ENCODE results near the gene S100A1.

The S100A1 gene

GRCh38 chr1:153646672-153647345 lies 18.6 kb downstream of the S100A1 start:
- Histone ChIP-seq H3K4me1 (ENCODE audit: control insufficient read depth in 1 of 2, insufficient read depth in 2 of 2, low read length in 2 of 2) (peaks cover 0 to 4% of the 10 kb centered on the region in 2 donors), H3K27me3 (ENCODE audit: low read depth, low read length) (no peaks in the 10 kb centered on the region), H3K27ac (ENCODE audit: low read length) (no peak overlapping the region), H3K36me3 (ENCODE audit: control insufficient read depth in 1 of 2, insufficient read depth in 2 of 2, low read length in 2 of 2) (peaks cover 44 to 52% of the 10 kb centered on the region in 2 donors), H3K9me3 (ENCODE audit: control insufficient read depth in 1 of 2, low read length in 2 of 2) (no peaks in the 10 kb centered on the region), H3K4me3 (ENCODE audit: low read depth in 1 of 2, low read length in 2 of 2) (no peak overlapping the region)

GRCh38 chr1:153647346-153647714 lies 19.1 kb downstream of the S100A1 start:
- Histone ChIP-seq H3K27ac (ENCODE audit: low read length) (no peak overlapping the region), H3K4me1 (ENCODE audit: control insufficient read depth in 1 of 2, insufficient read depth in 2 of 2, low read length in 2 of 2) (peaks cover 0 to 4% of the 10 kb centered on the region in 2 donors), H3K36me3 (ENCODE audit: control insufficient read depth in 1 of 2, insufficient read depth in 2 of 2, low read length in 2 of 2) (peaks cover 39 to 47% of the 10 kb centered on the region in 2 donors), H3K9me3 (ENCODE audit: control insufficient read depth in 1 of 2, low read length in 2 of 2) (no peaks in the 10 kb centered on the region), H3K27me3 (ENCODE audit: low read depth, low read length) (no peaks in the 10 kb centered on the region), H3K4me3 (ENCODE audit: low read depth in 1 of 2, low read length in 2 of 2) (no peak overlapping the region)

- H3K27ac ChIP-seq (ENCODE audit: low read length) = no peak overlapping the region
- H3K36me3 ChIP-seq (ENCODE audit: control insufficient read depth in 1 of 2, insufficient read depth in 2 of 2, low read length in 2 of 2) = peaks cover 31 to 39% of the 10 kb centered on the region in 2 donors
- H3K4me1 ChIP-seq (ENCODE audit: control insufficient read depth in 1 of 2, insufficient read depth in 2 of 2, low read length in 2 of 2) = peaks cover 0 to 4% of the 10 kb centered on the region in 2 donors
- H3K9me3 ChIP-seq (ENCODE audit: control insufficient read depth in 1 of 2, low read length in 2 of 2) = no peaks in the 10 kb centered on the region
- H3K4me3 ChIP-seq (ENCODE audit: low read depth in 1 of 2, low read length in 2 of 2) = no peak overlapping the region
- H3K27me3 ChIP-seq (ENCODE audit: low read depth, low read length) = no peaks in the 10 kb centered on the region
Observed at GRCh38 chr1:153648000-153648643, 19.9 kb downstream of the S100A1 start.

- Histone ChIP-seq H3K9me3 (ENCODE audit: control insufficient read depth in 1 of 2, low read length in 2 of 2) (no peaks in the 10 kb centered on the region), H3K4me1 (ENCODE audit: control insufficient read depth in 1 of 2, insufficient read depth in 2 of 2, low read length in 2 of 2) (no peaks in the 10 kb centered on the region), H3K36me3 (ENCODE audit: control insufficient read depth in 1 of 2, insufficient read depth in 2 of 2, low read length in 2 of 2) (peaks cover 19 to 27% of the 10 kb centered on the region in 2 donors), H3K27ac (ENCODE audit: low read length) (no peak overlapping the region), H3K27me3 (ENCODE audit: low read depth, low read length) (no peaks in the 10 kb centered on the region), H3K4me3 (ENCODE audit: low read depth in 1 of 2, low read length in 2 of 2) (no peak overlapping the region)
Observed at GRCh38 chr1:153649137-153649862, 21.1 kb downstream of the S100A1 start.

GRCh38 chr1:153649863-153650235 lies 21.6 kb downstream of the S100A1 start:
- Histone ChIP-seq H3K9me3 (ENCODE audit: control insufficient read depth in 1 of 2, low read length in 2 of 2) (no peaks in the 10 kb centered on the region), H3K36me3 (ENCODE audit: control insufficient read depth in 1 of 2, insufficient read depth in 2 of 2, low read length in 2 of 2) (peaks cover 15 to 21% of the 10 kb centered on the region in 2 donors), H3K4me1 (ENCODE audit: control insufficient read depth in 1 of 2, insufficient read depth in 2 of 2, low read length in 2 of 2) (no peaks in the 10 kb centered on the region), H3K27ac (ENCODE audit: low read length) (no peak overlapping the region), H3K27me3 (ENCODE audit: low read depth, low read length) (no peaks in the 10 kb centered on the region), H3K4me3 (ENCODE audit: low read depth in 1 of 2, low read length in 2 of 2) (no peak overlapping the region)

GRCh38 chr1:153651771-153652170 lies 23.5 kb downstream of the S100A1 start:
- H3K4me3 ChIP-seq (ENCODE audit: low read depth in 1 of 2, low read length in 2 of 2) = no peak overlapping the region
- H3K27me3 ChIP-seq (ENCODE audit: low read depth, low read length) = no peaks in the 10 kb centered on the region
- H3K9me3 ChIP-seq (ENCODE audit: control insufficient read depth in 1 of 2, low read length in 2 of 2) = no peaks in the 10 kb centered on the region
- no peak overlapping the region for H3K27ac ChIP-seq (ENCODE audit: low read length)
- no peaks in the 10 kb centered on the region for H3K4me1 ChIP-seq (ENCODE audit: control insufficient read depth in 1 of 2, insufficient read depth in 2 of 2, low read length in 2 of 2)
- H3K36me3 ChIP-seq (ENCODE audit: control insufficient read depth in 1 of 2, insufficient read depth in 2 of 2, low read length in 2 of 2) = peaks cover 4 to 6% of the 10 kb centered on the region in 2 donors

- Histone ChIP-seq H3K36me3 (ENCODE audit: control insufficient read depth in 1 of 2, insufficient read depth in 2 of 2, low read length in 2 of 2) (no peaks in the 10 kb centered on the region), H3K4me3 (ENCODE audit: low read depth in 1 of 2, low read length in 2 of 2) (no peak overlapping the region), H3K27ac (ENCODE audit: low read length) (no peak overlapping the region), H3K4me1 (ENCODE audit: control insufficient read depth in 1 of 2, insufficient read depth in 2 of 2, low read length in 2 of 2) (no peaks in the 10 kb centered on the region), H3K27me3 (ENCODE audit: low read depth, low read length) (no peaks in the 10 kb centered on the region), H3K9me3 (ENCODE audit: control insufficient read depth in 1 of 2, low read length in 2 of 2) (no peaks in the 10 kb centered on the region)
Observed at GRCh38 chr1:153652805-153653500, 24.7 kb downstream of the S100A1 start.

GRCh38 chr1:153655333-153655732 lies 27.1 kb downstream of the S100A1 start:
- no peak overlapping the region for H3K27ac ChIP-seq (ENCODE audit: low read length)

GRCh38 chr1:153658400-153659174 lies 30.4 kb downstream of the S100A1 start, which contains the start of gene SNAPIN:
SNAPIN (plus strand) TSS chr1:153658703; CDS start chr1:153658744, 41 bp downstream.
- Histone ChIP-seq H3K4me3 (ENCODE audit: low read depth in 1 of 2, low read length in 2 of 2) (peak within 1 kb of the TSS; percentile 88 to 96), H3K4me1 (ENCODE audit: control insufficient read depth in 1 of 2, insufficient read depth in 2 of 2, low read length in 2 of 2) (peaks cover 7 to 11% of the 10 kb centered on the region in 2 donors), H3K36me3 (ENCODE audit: control insufficient read depth in 1 of 2, insufficient read depth in 2 of 2, low read length in 2 of 2) (peaks cover 24 to 29% of the 10 kb centered on the region in 2 donors), H3K27me3 (ENCODE audit: low read depth, low read length) (no peaks in the 10 kb centered on the region), H3K27ac (ENCODE audit: low read length) (peak within 1 kb of the TSS; percentile 86), H3K9me3 (ENCODE audit: control insufficient read depth in 1 of 2, low read length in 2 of 2) (no peaks in the 10 kb centered on the region)

More at GRCh38 chr1:153655333-153655732, 27.1 kb downstream of the S100A1 start:
- peaks cover 7 to 11% of the 10 kb centered on the region in 2 donors for H3K4me1 ChIP-seq (ENCODE audit: control insufficient read depth in 1 of 2, insufficient read depth in 2 of 2, low read length in 2 of 2)
- H3K9me3 ChIP-seq (ENCODE audit: control insufficient read depth in 1 of 2, low read length in 2 of 2) = no peaks in the 10 kb centered on the region
- H3K4me3 ChIP-seq (ENCODE audit: low read depth in 1 of 2, low read length in 2 of 2) = no peak overlapping the region
- no peaks in the 10 kb centered on the region for H3K36me3 ChIP-seq (ENCODE audit: control insufficient read depth in 1 of 2, insufficient read depth in 2 of 2, low read length in 2 of 2)
- no peaks in the 10 kb centered on the region for H3K27me3 ChIP-seq (ENCODE audit: low read depth, low read length)

- Histone ChIP-seq H3K27me3 (ENCODE audit: low read depth, low read length) (no peaks in the 10 kb centered on the region), H3K9me3 (ENCODE audit: control insufficient read depth in 1 of 2, low read length in 2 of 2) (no peaks in the 10 kb centered on the region), H3K36me3 (ENCODE audit: control insufficient read depth in 1 of 2, insufficient read depth in 2 of 2, low read length in 2 of 2) (peaks cover 29 to 34% of the 10 kb centered on the region in 2 donors), H3K27ac (ENCODE audit: low read length) (peak overlapping the region; percentile 86), H3K4me3 (ENCODE audit: low read depth in 1 of 2, low read length in 2 of 2) (peak overlapping the region; percentile 88 to 96), H3K4me1 (ENCODE audit: control insufficient read depth in 1 of 2, insufficient read depth in 2 of 2, low read length in 2 of 2) (peaks cover 7 to 11% of the 10 kb centered on the region in 2 donors)
Observed at GRCh38 chr1:153659175-153659534, 30.9 kb downstream of the S100A1 start.

Measured in muscle layer of duodenum (tissue), 2 donors.